Measurements from ENCODE around the gene PRAC2. TPM values are rescaled to one million over a fixed set of nuclear protein-coding genes. Genes with fewer than 3 reads are reported as not detected.

Gene PRAC2
- total and polyA plus RNA-seq, 11 donors, result not detected

- Histone ChIP-seq H3K4me1 (peaks cover 0 to 9% (median 0%) of the 10 kb centered on the region in 12 donors), H3K27me3 (peaks cover 56 to 100% (median 98%) of the 10 kb centered on the region in 9 donors), H3K4me3 (no peak overlapping the region), H3K9me3 (no peaks in the 10 kb centered on the region), H3K36me3 (no peaks in the 10 kb centered on the region), H3K27ac (no peak overlapping the region)
- DNase-seq (no peak), ATAC-seq (no peak)
- WGBS, 4 donors, result 4 to 8% (median 6%) methylated on average over 14 of the region's 14 CpGs
- no peak for TF ChIP-seq POLR2A (IDR thresholded peaks at IDR 0.05)
- no peak for TF ChIP-seq CTCF (IDR thresholded peaks at IDR 0.05)
- intact Hi-C loops (cut with DNase I), result loop anchor here in 1 of 10 donors (10.0 kb wide), 1 partner anchor 260 kb away; the partner anchor contains the start of gene IGF2BP1
Measured at GRCh38 chr17:48734333-48735061, 11.5 kb downstream of the PRAC2 start.

- WGBS, 4 donors, result 3 to 8% (median 4%) methylated on average over 7 of the region's 7 CpGs
- peaks cover 55 to 100% (median 98%) of the 10 kb centered on the region in 9 donors for H3K27me3 ChIP-seq
Measured at GRCh38 chr17:48735062-48735351, 12.0 kb downstream of the PRAC2 start.

GRCh38 chr17:48737330-48738043 lies 14.5 kb downstream of the PRAC2 start:
- TF ChIP-seq CTCF (IDR thresholded peaks at IDR 0.05), result no peak
- no peak for TF ChIP-seq POLR2A (IDR thresholded peaks at IDR 0.05)
- Histone ChIP-seq H3K4me1 (peaks cover 0 to 9% (median 0%) of the 10 kb centered on the region in 12 donors), H3K9me3 (no peaks in the 10 kb centered on the region), H3K4me3 (no peak overlapping the region), H3K36me3 (no peaks in the 10 kb centered on the region), H3K27ac (no peak overlapping the region), H3K27me3 (peaks cover 57 to 100% (median 96%) of the 10 kb centered on the region in 9 donors)
- ATAC-seq (no peak), DNase-seq (no peak)
- intact Hi-C loops (cut with DNase I), result loop anchor here in 1 of 10 donors (10.0 kb wide), 1 partner anchor 257 kb away; the partner anchor contains the start of gene IGF2BP1
- WGBS, 4 donors, result 49 to 66% (median 54%) methylated on average over 4 of the region's 4 CpGs

More at GRCh38 chr17:48735062-48735351, 12.0 kb downstream of the PRAC2 start:
- no peaks in the 10 kb centered on the region for H3K9me3 ChIP-seq
- H3K27ac ChIP-seq, result no peak overlapping the region
- no peak for DNase-seq
- TF ChIP-seq CTCF (IDR thresholded peaks at IDR 0.05) (no peak), POLR2A (IDR thresholded peaks at IDR 0.05) (no peak)
- H3K36me3 ChIP-seq, result no peaks in the 10 kb centered on the region
- peaks cover 0 to 9% (median 0%) of the 10 kb centered on the region in 12 donors for H3K4me1 ChIP-seq
- no peak overlapping the region for H3K4me3 ChIP-seq
- intact Hi-C loops (cut with DNase I), result loop anchor here in 1 of 10 donors (10.0 kb wide), 1 partner anchor 260 kb away; the partner anchor contains the start of gene IGF2BP1
- no peak for ATAC-seq

- intact Hi-C loops (cut with DNase I), result loop anchor here in 1 of 10 donors (10.0 kb wide), 1 partner anchor 256 kb away; the partner anchor contains the start of gene IGF2BP1
- WGBS, 4 donors, result 3 to 5% (median 4%) methylated on average over 11 of the region's 11 CpGs
- Histone ChIP-seq H3K36me3 (no peaks in the 10 kb centered on the region), H3K4me1 (peaks cover 0 to 2% (median 0%) of the 10 kb centered on the region in 12 donors), H3K27ac (no peak overlapping the region), H3K9me3 (no peaks in the 10 kb centered on the region), H3K4me3 (no peak overlapping the region), H3K27me3 (peaks cover 57 to 100% (median 96%) of the 10 kb centered on the region in 9 donors)
- no peak for ATAC-seq
- TF ChIP-seq POLR2A (IDR thresholded peaks at IDR 0.05) (no peak), CTCF (IDR thresholded peaks at IDR 0.05) (no peak)
- DNase-seq, result no peak
Measured at GRCh38 chr17:48738424-48738802, 15.4 kb downstream of the PRAC2 start.
